Measurements from ENCODE around the gene PARVB.
"Not testable (repeated sequence)": the region's sequence is repeated elsewhere in the genome, so short reads cannot be mapped to it uniquely, and the experiment has no call there.

PARVB gene

GRCh38 chr22:44056649-44057048 lies 32.5 kb downstream of the PARVB start:
- DNase-seq (ENCODE audit: low spot score), result not testable (repeated sequence)

- DNase-seq (ENCODE audit: low spot score), result no peak
Observed at GRCh38 chr22:44057401-44057987, 33.4 kb downstream of the PARVB start.

- DNase-seq (ENCODE audit: low spot score), result no peak
Observed at GRCh38 chr22:44063462-44064371, 39.6 kb downstream of the PARVB start.

- DNase-seq (ENCODE audit: low spot score), result no peak
Observed at GRCh38 chr22:44067033-44067432, 42.9 kb downstream of the PARVB start.

- no peak for DNase-seq (ENCODE audit: low spot score)
Observed at GRCh38 chr22:44067901-44068300, 43.8 kb downstream of the PARVB start.

GRCh38 chr22:44068422-44069191 lies 44.5 kb downstream of the PARVB start:
- no peak for DNase-seq (ENCODE audit: low spot score)

- no peak for DNase-seq (ENCODE audit: low spot score)
Observed at GRCh38 chr22:44070029-44070428, 45.9 kb downstream of the PARVB start.

GRCh38 chr22:44071781-44072326 lies 47.8 kb downstream of the PARVB start:
- no peak for DNase-seq (ENCODE audit: low spot score)

- no peak for DNase-seq (ENCODE audit: low spot score)
Observed at GRCh38 chr22:44074337-44074984, 50.4 kb downstream of the PARVB start.

GRCh38 chr22:44075022-44075421 lies 50.9 kb downstream of the PARVB start:
- no peak for DNase-seq (ENCODE audit: low spot score)

GRCh38 chr22:44075670-44076069 lies 51.6 kb downstream of the PARVB start:
- no peak for DNase-seq (ENCODE audit: low spot score)

- DNase-seq (ENCODE audit: low spot score), result no peak
Observed at GRCh38 chr22:44076825-44077224, 52.7 kb downstream of the PARVB start.

GRCh38 chr22:44080936-44081861 lies 57.1 kb downstream of the PARVB start:
- DNase-seq (ENCODE audit: low spot score), result peak; percentile 73

- no peak for DNase-seq (ENCODE audit: low spot score)
Observed at GRCh38 chr22:44082801-44083200, 58.7 kb downstream of the PARVB start.

GRCh38 chr22:44084044-44084772 lies 60.1 kb downstream of the PARVB start:
- no peak for DNase-seq (ENCODE audit: low spot score)

- peak; percentile 42 for DNase-seq (ENCODE audit: low spot score)
Observed at GRCh38 chr22:44085743-44086270, 61.7 kb downstream of the PARVB start.

GRCh38 chr22:44086271-44087088 lies 62.4 kb downstream of the PARVB start:
- no peak for DNase-seq (ENCODE audit: low spot score)

GRCh38 chr22:44087089-44087430 lies 63.0 kb downstream of the PARVB start:
- DNase-seq (ENCODE audit: low spot score), result no peak

GRCh38 chr22:44088976-44089570 lies 65.0 kb downstream of the PARVB start:
- no peak for DNase-seq (ENCODE audit: low spot score)
